Measurements from ENCODE around the gene PDCD1LG2. TPM values are rescaled to one million over a fixed set of nuclear protein-coding genes. Genes with fewer than 3 reads are reported as not detected.

Gene PDCD1LG2
- total RNA-seq, 1 experiment from 2014 or later: 0.47 TPM

DNA sequence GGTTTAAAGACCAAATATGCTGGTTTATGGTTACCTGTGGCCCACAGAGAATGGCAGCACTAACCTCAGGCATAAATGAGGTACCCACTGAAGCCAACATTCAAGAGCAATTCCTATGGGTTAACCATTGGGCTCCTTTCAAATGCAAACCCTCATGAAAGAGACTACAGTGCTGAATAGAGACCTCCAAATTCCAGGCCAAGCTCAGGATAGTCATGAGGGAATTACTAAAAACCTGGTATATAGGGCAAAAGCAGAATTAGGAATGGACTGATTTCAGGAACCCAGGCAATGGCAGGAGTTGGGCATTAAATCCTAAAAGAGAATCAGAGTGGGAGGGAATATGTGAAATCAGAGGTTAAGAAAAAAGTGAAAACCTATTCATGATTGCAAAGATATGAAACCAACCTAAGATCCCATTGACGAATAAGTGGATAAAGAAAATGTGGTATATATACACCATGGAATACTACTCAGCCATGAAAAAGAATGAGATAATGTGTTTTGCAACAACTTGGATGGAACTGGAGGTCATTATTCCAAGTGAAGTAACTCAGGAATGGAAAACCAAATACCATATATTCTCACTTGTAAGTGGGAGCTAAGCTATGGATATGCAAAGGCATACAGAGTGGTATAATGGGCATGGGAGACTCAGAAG lies 51.6 kb downstream of the PDCD1LG2 start:
- ChIA-PET CTCF (no interaction called here), POLR2A (ENCODE audit: low non-redundant PET) (interaction anchor here (0.5 kb wide), 1 partner anchor 482 kb away, joined by 5 read pairs; no protein-coding TSS in a partner anchor)
- intact Hi-C loops (cut with micrococcal nuclease; ENCODE audit: unreplicated experiment): no loop called here
- no TSS peak for BruUV-seq (replicated peaks)
- no peaks in the 10 kb centered on the region for H3K4me1 ChIP-seq (ENCODE audit: insufficient read depth, low read length, poor library complexity, severe bottlenecking)
- no peaks in the 10 kb centered on the region for H3K9me3 ChIP-seq (ENCODE audit: low read depth, low read length, poor library complexity, severe bottlenecking)
- H3K4me3 ChIP-seq (ENCODE audit: low read depth, low read length, poor library complexity, severe bottlenecking): no peak overlapping the region
- TF ChIP-seq, protein P1, sequence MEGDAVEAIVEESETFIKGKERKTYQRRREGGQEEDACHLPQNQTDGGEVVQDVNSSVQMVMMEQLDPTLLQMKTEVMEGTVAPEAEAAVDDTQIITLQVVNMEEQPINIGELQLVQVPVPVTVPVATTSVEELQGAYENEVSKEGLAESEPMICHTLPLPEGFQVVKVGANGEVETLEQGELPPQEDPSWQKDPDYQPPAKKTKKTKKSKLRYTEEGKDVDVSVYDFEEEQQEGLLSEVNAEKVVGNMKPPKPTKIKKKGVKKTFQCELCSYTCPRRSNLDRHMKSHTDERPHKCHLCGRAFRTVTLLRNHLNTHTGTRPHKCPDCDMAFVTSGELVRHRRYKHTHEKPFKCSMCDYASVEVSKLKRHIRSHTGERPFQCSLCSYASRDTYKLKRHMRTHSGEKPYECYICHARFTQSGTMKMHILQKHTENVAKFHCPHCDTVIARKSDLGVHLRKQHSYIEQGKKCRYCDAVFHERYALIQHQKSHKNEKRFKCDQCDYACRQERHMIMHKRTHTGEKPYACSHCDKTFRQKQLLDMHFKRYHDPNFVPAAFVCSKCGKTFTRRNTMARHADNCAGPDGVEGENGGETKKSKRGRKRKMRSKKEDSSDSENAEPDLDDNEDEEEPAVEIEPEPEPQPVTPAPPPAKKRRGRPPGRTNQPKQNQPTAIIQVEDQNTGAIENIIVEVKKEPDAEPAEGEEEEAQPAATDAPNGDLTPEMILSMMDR (conservative IDR thresholded peaks at IDR 0.05; ENCODE audit: low read depth, low read length): no peak
- TF ChIP-seq EZH2 (IDR thresholded peaks at IDR 0.05; ENCODE audit: borderline replicate concordance, low read depth, low read length, poor library complexity, severe bottlenecking): no peak
- no peaks in the 10 kb centered on the region for H3K27me3 ChIP-seq (replicated peaks; ENCODE audit: insufficient read depth, low read depth, low read length, poor library complexity)
- DNase-seq (ENCODE audit: low spot score): no peak
- no peak overlapping the region for H3K27ac ChIP-seq (ENCODE audit: low read depth, low read length, poor library complexity, severe bottlenecking)
- H3K36me3 ChIP-seq (ENCODE audit: insufficient read depth, low read length, poor library complexity, severe bottlenecking): no peaks in the 10 kb centered on the region

- no peaks in the 10 kb centered on the region for H3K36me3 ChIP-seq (ENCODE audit: insufficient read depth, low read length, poor library complexity, severe bottlenecking)
- ChIA-PET POLR2A (ENCODE audit: low non-redundant PET) (interaction anchor here (0.5 kb wide), 1 partner anchor 41 kb away, joined by 3 read pairs; no protein-coding TSS in a partner anchor), CTCF (no interaction called here)
- no peaks in the 10 kb centered on the region for H3K9me3 ChIP-seq (ENCODE audit: low read depth, low read length, poor library complexity, severe bottlenecking)
- intact Hi-C loops (cut with micrococcal nuclease; ENCODE audit: unreplicated experiment): no loop called here
- no peaks in the 10 kb centered on the region for H3K4me1 ChIP-seq (ENCODE audit: insufficient read depth, low read length, poor library complexity, severe bottlenecking)
- no peak for DNase-seq (ENCODE audit: low spot score)
- H3K27me3 ChIP-seq (replicated peaks; ENCODE audit: insufficient read depth, low read depth, low read length, poor library complexity): no peaks in the 10 kb centered on the region
- no peak for TF ChIP-seq EZH2 (IDR thresholded peaks at IDR 0.05; ENCODE audit: borderline replicate concordance, low read depth, low read length, poor library complexity, severe bottlenecking)
- TF ChIP-seq, protein P1 (conservative IDR thresholded peaks at IDR 0.05; ENCODE audit: low read depth, low read length): no peak
- H3K4me3 ChIP-seq (ENCODE audit: low read depth, low read length, poor library complexity, severe bottlenecking): no peak overlapping the region
- no peak overlapping the region for H3K27ac ChIP-seq (ENCODE audit: low read depth, low read length, poor library complexity, severe bottlenecking)
- no TSS peak for BruUV-seq (replicated peaks)
Observed at GRCh38 chr9:5562806-5563416, 52.6 kb downstream of the PDCD1LG2 start.

DNA sequence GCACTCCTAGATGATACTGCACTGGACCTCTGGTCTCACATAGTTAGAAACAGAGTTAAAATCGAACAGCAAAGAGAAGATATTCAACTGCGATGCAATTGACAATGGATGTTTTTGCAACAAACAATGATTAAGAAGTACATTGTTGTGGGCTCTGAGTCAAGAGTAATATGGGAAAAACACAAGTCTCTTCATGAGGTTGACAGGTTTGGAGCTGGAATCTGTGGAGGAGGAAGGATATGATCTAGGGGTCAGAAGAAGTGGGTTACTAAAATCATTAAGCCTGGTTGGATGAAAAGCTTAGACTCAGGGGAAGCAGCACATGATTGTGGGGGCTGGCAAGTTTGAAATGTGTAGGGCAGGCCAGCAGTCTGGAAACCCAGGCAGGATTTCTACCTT lies 53.1 kb downstream of the PDCD1LG2 start:
- Histone ChIP-seq H3K4me1 (ENCODE audit: insufficient read depth, low read length, poor library complexity, severe bottlenecking) (no peaks in the 10 kb centered on the region), H3K27me3 (replicated peaks; ENCODE audit: insufficient read depth, low read depth, low read length, poor library complexity) (no peaks in the 10 kb centered on the region), H3K9me3 (ENCODE audit: low read depth, low read length, poor library complexity, severe bottlenecking) (no peaks in the 10 kb centered on the region), H3K36me3 (ENCODE audit: insufficient read depth, low read length, poor library complexity, severe bottlenecking) (no peaks in the 10 kb centered on the region), H3K4me3 (ENCODE audit: low read depth, low read length, poor library complexity, severe bottlenecking) (no peak overlapping the region), H3K27ac (ENCODE audit: low read depth, low read length, poor library complexity, severe bottlenecking) (no peak overlapping the region)
- intact Hi-C loops (cut with micrococcal nuclease; ENCODE audit: unreplicated experiment): no loop called here
- ChIA-PET CTCF (no interaction called here), POLR2A (ENCODE audit: low non-redundant PET) (no interaction called here)
- TF ChIP-seq, protein P1 (conservative IDR thresholded peaks at IDR 0.05; ENCODE audit: low read depth, low read length): no peak
- TF ChIP-seq EZH2 (IDR thresholded peaks at IDR 0.05; ENCODE audit: borderline replicate concordance, low read depth, low read length, poor library complexity, severe bottlenecking): no peak
- BruUV-seq (replicated peaks): no TSS peak
- no peak for DNase-seq (ENCODE audit: low spot score)
